K562 (cell line): ENCODE measurements around the gene COMMD10.

Source experiments
- HDGF ChIP-seq: fragments of 450-650 bp; IDR thresholded peaks from 2 replicates; pipeline ENCODE4 v1.6.1; 2016
- MAX ChIP-seq: sonication (generic); formaldehyde crosslinking; IDR thresholded peaks from 2 replicates; pipeline ENCODE4 v1.9.0; 2022; ENCODE audit warnings: mild to moderate bottlenecking, missing genetic modification reagents
- POLR2B ChIP-seq: fragments of 450-650 bp; IDR thresholded peaks from 2 replicates; pipeline ENCODE4 v1.6.1; 2018; ENCODE audit warnings: low read depth; ENCODE audit not compliant: partially characterized antibody
- TF ChIP-seq, protein P1 (sequence below), 3 experiments: IDR thresholded peaks in 2 of 3; conservative IDR thresholded peaks in 1 of 3; 2 replicates each; pipeline ENCODE4 v1.5.1; 2011 to 2012; ENCODE audit warnings: low read length in 3 of 3, mild to moderate bottlenecking in 3 of 3, control low read depth in 2 of 3, improper control_type of control experiment in 1 of 3, inconsistent platforms in 1 of 3, low read depth in 1 of 3, mixed read lengths in 1 of 3, moderate library complexity in 1 of 3; ENCODE audit not compliant: insufficient read depth in 2 of 3

DNA sequence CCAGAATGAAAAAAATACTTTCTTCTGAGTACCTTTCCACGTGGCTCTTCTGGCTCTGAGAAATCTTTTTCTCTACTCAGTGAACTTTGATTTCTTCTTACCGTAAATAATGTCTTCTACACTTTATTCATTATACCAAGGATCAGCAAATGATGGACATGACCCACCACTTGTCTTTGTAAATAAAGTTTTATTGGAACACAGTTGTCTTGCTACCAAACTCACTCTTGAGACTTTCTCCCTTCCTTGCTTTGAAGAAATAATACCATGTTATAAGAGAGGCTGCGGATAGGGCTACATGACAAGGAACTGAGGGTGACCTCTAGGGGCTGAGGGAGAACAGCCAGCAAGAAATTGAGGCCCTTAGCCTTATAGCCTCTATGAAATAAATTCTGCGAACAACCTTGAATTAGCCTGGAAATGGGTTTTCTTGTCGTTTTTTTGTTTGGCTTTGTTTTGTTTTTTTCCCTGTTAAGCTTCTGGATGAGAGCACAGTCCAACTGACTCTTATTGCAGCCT is 212.5 kb downstream of the COMMD10 start:
- TF ChIP-seq POLR2B (no peak), MAX (CRISPR knock-in tag) (no peak), HDGF (no peak)
- TF ChIP-seq, protein P1, sequence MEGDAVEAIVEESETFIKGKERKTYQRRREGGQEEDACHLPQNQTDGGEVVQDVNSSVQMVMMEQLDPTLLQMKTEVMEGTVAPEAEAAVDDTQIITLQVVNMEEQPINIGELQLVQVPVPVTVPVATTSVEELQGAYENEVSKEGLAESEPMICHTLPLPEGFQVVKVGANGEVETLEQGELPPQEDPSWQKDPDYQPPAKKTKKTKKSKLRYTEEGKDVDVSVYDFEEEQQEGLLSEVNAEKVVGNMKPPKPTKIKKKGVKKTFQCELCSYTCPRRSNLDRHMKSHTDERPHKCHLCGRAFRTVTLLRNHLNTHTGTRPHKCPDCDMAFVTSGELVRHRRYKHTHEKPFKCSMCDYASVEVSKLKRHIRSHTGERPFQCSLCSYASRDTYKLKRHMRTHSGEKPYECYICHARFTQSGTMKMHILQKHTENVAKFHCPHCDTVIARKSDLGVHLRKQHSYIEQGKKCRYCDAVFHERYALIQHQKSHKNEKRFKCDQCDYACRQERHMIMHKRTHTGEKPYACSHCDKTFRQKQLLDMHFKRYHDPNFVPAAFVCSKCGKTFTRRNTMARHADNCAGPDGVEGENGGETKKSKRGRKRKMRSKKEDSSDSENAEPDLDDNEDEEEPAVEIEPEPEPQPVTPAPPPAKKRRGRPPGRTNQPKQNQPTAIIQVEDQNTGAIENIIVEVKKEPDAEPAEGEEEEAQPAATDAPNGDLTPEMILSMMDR (IDR thresholded peaks at IDR 0.05 in 2 of 3, conservative IDR thresholded peaks at IDR 0.05 in 1 of 3; ENCODE audit: insufficient read depth in 2 of 3, low read depth in 1 of 3, low read length in 3 of 3) = no peak
